PC-3 (cell line): ENCODE measurements around the gene STAG1.

Experiments used
- CTCF ChIP-seq: fragments of 300-600 bp; sonication (generic); conservative IDR thresholded peaks from 2 replicates; pipeline ENCODE4 v1.5.1; 2017; ENCODE audit warnings: antibody characterized with exemption, low read depth, mild to moderate bottlenecking, low read length
- EZH2 ChIP-seq: fragments of 300-600 bp; sonication (generic); IDR thresholded peaks from one replicate; pipeline ENCODE4 v1.6.1; 2017; ENCODE audit warnings: antibody characterized with exemption, mild to moderate bottlenecking, low read length; ENCODE audit not compliant: unreplicated experiment
- EZH2phosphoT487 ChIP-seq: fragments of 300-600 bp; sonication (generic); IDR thresholded peaks from 2 replicates; pipeline ENCODE4 v1.6.1; 2018; ENCODE audit warnings: mild to moderate bottlenecking, antibody characterized with exemption, low read length, borderline replicate concordance

DNA sequence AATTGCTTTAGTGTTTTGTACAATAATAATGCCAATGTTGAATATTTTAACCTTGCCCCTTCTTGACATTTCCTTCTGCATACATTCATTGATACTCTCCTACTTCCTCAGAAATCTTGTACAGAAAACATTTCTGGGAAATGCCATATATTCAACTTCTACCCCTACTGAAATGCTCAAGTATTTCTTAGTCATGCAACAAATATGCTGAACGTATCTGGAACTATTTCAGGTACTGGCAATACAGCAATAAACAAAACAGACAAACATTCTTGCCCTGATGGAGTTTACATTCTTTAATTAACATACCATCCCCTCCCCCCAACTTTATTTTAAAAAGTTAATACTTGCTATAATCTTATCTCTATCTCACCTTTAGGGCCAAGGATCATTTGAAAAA is 147.2 kb downstream of the STAG1 start:
- TF ChIP-seq CTCF (no peak), EZH2 (no peak), EZH2phosphoT487 (no peak)
